Tibial artery (tissue), 4 donors: Measurements from ENCODE around the gene CAPN15.
"Not testable (repeated sequence)": the region's sequence is repeated elsewhere in the genome, so short reads cannot be mapped to it uniquely, and the experiment has no call there.

ENCODE experiments used
- DNase-seq, 2 donors: peaks; one replicate each; pipeline ENCODE4 v3.0.0-alpha.2; 2019
- H3K27ac ChIP-seq, 2 donors: fragments of 200-600 bp; sonication (generic) in 1 of 2; 1 replicate in 1 of 2; 2 replicates in 1 of 2; pipeline ENCODE4 v1.5.1; 2018 to 2019; ENCODE audit warnings: mild to moderate bottlenecking in 1 of 2
- H3K27me3 ChIP-seq, 2 donors: fragments of 200-600 bp; sonication (generic) in 1 of 2; one replicate each; pipeline versions ENCODE4 v1.5.1 to v1.6.0; 2016 to 2019
- H3K36me3 ChIP-seq, 3 donors: fragments of 200-600 bp; sonication (generic) in 2 of 3; one replicate each; pipeline ENCODE4 v1.5.1; 2016 to 2019; ENCODE audit warnings: mild to moderate bottlenecking in 2 of 3
- H3K4me1 ChIP-seq, 4 donors: fragments of 200-600 bp; sonication (generic) in 2 of 4; 1 replicate in 3 of 4; 2 replicates in 1 of 4; pipeline ENCODE4 v1.5.1; 2016 to 2019
- H3K4me3 ChIP-seq, 2 donors: fragments of 200-600 bp; sonication (generic) in 1 of 2; 1 replicate in 1 of 2; 2 replicates in 1 of 2; pipeline ENCODE4 v1.5.1; 2018 to 2019; ENCODE audit warnings: mild to moderate bottlenecking in 2 of 2
- H3K9me3 ChIP-seq, 3 donors: fragments of 200-600 bp; sonication (generic) in 1 of 3; one replicate each; pipeline ENCODE4 v1.5.1; 2016 to 2019
- intact Hi-C: fragments of 100-400 bp; cut with DNase I; formaldehyde crosslinking; loops from one replicate; pipeline ENCODE4 v1.15.0; 2023; ENCODE audit warnings: low total_unique reads
- TF ChIP-seq, protein P1 (sequence below), 2 experiments: fragments of 200-600 bp in 1 of 2; fragments of 450-650 bp in 1 of 2; IDR thresholded peaks; one replicate each; pipeline ENCODE4 v1.5.1; 2017 to 2019; ENCODE audit warnings: antibody characterized with exemption in 2 of 2, mild to moderate bottlenecking in 1 of 2, moderate library complexity in 1 of 2

CAPN15 gene

DNA sequence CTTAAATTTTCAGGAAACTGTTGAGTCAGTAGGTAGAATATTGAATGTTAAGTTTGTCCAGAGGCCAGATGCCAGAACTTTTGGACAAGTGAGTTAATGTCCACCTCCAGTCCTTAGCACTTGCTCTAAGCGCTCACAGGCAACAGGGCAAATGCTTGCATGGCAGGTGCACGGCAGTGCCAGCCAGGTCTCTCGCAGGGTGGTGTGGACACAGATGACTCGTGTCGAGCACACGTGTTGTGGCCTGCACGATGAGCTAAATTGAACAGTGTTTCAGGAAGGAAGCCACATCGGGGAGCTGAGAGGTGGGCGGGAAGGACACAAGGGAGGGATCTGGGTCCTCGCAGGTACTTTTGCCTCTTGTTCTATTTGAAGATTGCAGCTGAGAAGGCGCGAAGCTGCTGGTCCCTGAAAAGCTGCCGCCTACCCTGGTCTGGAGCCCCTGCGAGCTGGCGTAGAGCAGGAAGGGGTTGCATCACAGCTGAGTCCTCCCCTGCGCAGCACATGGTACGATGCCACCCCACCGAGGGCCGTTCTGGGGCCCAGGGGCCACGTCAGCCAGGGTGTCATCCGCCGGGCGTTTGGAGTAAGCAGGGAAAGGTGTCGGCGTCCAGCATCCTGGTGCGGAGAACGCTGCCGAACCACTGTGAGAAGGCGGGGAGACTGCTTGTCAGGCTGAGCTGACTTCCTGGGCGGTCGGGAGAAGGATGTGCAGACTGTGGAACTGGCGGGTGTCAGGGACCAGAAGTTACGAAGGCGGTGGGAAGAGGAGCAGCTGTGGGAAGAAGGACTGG, 68.6 kb downstream of the CAPN15 start:
- Histone ChIP-seq H3K27ac (no peak overlapping the region), H3K4me1 (peaks cover 0 to 40% (median 18%) of the 10 kb centered on the region in 4 donors), H3K9me3 (no peaks in the 10 kb centered on the region), H3K4me3 (no peak overlapping the region), H3K27me3 (no peaks in the 10 kb centered on the region), H3K36me3 (peaks cover 0 to 51% (median 9%) of the 10 kb centered on the region in 3 donors)
- DNase-seq: no peak
- TF ChIP-seq, protein P1, sequence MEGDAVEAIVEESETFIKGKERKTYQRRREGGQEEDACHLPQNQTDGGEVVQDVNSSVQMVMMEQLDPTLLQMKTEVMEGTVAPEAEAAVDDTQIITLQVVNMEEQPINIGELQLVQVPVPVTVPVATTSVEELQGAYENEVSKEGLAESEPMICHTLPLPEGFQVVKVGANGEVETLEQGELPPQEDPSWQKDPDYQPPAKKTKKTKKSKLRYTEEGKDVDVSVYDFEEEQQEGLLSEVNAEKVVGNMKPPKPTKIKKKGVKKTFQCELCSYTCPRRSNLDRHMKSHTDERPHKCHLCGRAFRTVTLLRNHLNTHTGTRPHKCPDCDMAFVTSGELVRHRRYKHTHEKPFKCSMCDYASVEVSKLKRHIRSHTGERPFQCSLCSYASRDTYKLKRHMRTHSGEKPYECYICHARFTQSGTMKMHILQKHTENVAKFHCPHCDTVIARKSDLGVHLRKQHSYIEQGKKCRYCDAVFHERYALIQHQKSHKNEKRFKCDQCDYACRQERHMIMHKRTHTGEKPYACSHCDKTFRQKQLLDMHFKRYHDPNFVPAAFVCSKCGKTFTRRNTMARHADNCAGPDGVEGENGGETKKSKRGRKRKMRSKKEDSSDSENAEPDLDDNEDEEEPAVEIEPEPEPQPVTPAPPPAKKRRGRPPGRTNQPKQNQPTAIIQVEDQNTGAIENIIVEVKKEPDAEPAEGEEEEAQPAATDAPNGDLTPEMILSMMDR (IDR thresholded peaks at IDR 0.05): no peak
- intact Hi-C loops: no loop called here

DNA sequence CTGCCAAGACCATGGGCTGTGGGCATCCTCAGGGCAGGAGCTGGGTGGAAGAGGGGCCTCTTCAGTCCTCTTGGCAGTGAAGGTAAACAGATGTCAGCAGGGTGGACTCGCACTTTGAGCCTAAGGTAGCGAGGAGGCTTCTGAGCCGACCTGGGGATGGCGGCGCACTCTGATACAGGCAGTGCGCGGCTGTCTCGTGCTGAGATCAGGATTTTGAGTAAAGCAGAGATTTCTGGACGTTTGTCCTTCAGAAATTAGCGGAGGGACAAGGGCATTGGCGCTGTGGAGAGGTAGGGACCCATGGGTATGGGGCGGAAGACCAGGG, 69.2 kb downstream of the CAPN15 start:
- DNase-seq: no peak
- Histone ChIP-seq H3K4me3 (no peak overlapping the region), H3K9me3 (no peaks in the 10 kb centered on the region), H3K27ac (no peak overlapping the region), H3K4me1 (peaks cover 0 to 34% (median 15%) of the 10 kb centered on the region in 4 donors), H3K36me3 (peaks cover 0 to 52% (median 9%) of the 10 kb centered on the region in 3 donors), H3K27me3 (no peaks in the 10 kb centered on the region)
- intact Hi-C loops: no loop called here
- TF ChIP-seq, protein P1 (IDR thresholded peaks at IDR 0.05): no peak

DNA sequence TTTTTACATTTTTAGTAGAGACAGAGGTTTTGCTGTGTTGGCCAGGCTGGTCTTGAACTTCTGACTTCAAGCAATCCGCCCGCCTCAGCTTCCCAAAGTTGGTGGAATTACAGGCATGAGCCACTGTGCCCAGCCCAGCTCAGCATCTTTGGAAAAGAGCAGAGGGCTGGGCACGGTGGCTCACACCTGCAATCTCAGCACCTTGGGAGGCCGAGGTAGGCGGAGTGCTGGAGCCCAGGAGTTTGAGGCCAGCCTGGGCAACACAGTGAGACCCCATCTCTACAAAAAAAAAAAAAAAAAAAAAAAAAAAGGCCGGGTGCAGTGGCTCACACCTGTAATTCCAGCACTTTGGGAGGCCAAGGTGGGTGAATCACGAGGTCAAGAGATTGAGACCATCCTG, 70.1 kb downstream of the CAPN15 start:
- H3K4me3 ChIP-seq, intact Hi-C loops, H3K27ac ChIP-seq, DNase-seq, H3K9me3 ChIP-seq, H3K27me3 ChIP-seq: not testable (repeated sequence)
- H3K36me3 ChIP-seq: peaks cover 0 to 52% (median 9%) of the 10 kb centered on the region in 3 donors
- H3K4me1 ChIP-seq: peaks cover 0 to 25% (median 6%) of the 10 kb centered on the region in 4 donors

DNA sequence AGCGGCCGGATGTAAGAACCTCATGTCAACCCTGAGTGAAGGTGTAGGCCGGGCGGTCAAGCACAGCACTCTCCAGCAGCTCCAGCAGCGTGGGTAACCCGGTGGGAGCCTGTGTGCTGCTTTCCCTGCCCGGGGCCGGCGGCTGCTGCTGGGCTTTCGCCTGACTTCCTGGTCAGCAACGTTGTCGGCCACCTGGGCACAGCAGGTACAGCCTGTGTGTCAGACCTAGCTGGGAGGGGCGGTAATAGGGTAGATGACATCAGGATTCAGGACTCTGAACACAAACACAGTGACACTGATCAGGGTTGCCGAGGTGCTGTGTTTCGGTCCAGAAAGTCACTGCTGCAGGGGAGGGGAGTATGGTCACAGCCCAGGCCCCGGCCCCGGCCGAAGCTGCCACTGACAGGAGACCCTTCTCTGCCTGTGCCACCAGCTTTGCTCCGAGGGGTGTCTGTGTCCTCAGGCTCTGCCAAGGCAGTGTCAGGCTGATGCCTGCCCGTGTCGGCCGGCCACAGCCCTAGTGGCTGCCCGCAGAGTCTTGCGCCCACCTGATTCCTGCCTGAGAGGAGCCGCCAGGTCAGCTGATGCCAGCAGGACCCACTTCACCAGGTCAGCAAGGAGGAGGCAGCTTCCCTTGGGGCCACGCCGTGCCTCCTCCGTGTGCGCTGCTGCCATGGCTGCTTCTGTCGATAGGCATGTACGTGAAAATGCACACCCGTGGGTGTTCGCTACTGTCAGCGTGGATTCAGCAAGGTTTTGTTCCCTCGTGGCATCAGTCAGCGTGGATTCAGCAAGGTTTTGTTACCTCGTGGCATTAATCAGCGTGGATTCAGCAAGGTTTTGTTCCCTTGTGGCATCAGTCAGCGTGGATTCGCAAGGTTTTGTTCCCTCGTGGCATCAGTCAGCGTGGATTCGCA, 71.6 kb downstream of the CAPN15 start:
- TF ChIP-seq, protein P1 (IDR thresholded peaks at IDR 0.05): no peak
- intact Hi-C loops: no loop called here
- Histone ChIP-seq H3K4me3 (no peak overlapping the region), H3K27ac (no peak overlapping the region), H3K27me3 (no peaks in the 10 kb centered on the region), H3K36me3 (peaks cover 0 to 39% (median 9%) of the 10 kb centered on the region in 3 donors), H3K9me3 (no peaks in the 10 kb centered on the region), H3K4me1 (peaks cover 0 to 12% (median 0%) of the 10 kb centered on the region in 4 donors)
- DNase-seq: no peak

DNA sequence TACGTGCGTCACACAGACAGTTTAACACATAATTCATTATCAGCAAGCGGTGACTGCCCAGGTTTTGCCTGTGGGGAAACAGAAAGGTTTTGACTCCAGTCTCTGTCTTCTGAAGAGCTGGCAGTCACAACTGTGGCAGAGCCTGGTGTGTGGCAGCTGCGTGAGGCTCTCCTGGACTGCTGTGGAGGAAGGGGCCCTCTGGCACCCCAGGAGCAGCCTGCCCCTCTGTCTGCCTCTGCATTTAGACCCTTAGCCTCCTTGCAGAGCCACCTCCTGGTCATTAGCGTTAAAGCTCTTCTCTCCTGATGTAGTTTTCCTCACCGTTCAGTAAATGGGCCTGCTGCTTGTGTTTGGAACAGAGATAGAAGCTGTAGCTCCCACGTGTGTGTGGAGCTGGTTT, 73.3 kb downstream of the CAPN15 start:
- Histone ChIP-seq H3K4me1 (peaks cover 0 to 5% (median 0%) of the 10 kb centered on the region in 4 donors), H3K27me3 (no peaks in the 10 kb centered on the region), H3K27ac (no peak overlapping the region), H3K4me3 (no peak overlapping the region), H3K36me3 (peaks cover 0 to 37% (median 9%) of the 10 kb centered on the region in 3 donors), H3K9me3 (no peaks in the 10 kb centered on the region)
- DNase-seq: no peak
- TF ChIP-seq, protein P1 (IDR thresholded peaks at IDR 0.05): no peak
- intact Hi-C loops: no loop called here

DNA sequence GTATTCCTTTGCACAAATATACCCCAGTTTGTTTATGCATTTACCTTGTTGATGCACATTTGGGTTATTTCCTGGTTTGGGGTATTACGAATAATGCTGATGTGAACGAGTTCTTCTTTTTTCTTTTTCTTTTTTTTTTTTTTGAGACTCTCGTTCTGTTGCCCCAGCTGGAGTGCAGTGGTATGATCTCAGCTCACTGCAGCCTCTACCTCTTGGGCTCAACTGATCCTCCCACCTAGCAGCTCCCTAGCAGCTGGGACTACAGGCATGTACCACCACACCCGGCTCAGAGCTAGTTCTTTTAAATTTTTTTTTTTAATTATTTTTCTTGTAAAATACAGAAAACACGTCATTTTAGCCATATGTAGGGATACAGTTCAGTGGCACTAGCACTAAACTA, 76.4 kb downstream of the CAPN15 start:
- Histone ChIP-seq H3K9me3 (no peaks in the 10 kb centered on the region), H3K4me1 (no peaks in the 10 kb centered on the region), H3K36me3 (peaks cover 0 to 19% (median 4%) of the 10 kb centered on the region in 3 donors), H3K27ac (no peak overlapping the region), H3K4me3 (no peak overlapping the region), H3K27me3 (no peaks in the 10 kb centered on the region)
- TF ChIP-seq, protein P1 (IDR thresholded peaks at IDR 0.05): no peak
- intact Hi-C loops: no loop called here
- no peak for DNase-seq
